Sigmoid colon (tissue), 4 donors: Measurements from ENCODE around the gene NEURL1.

Source experiments
- CTCF ChIP-seq, 4 experiments: fragments of 450-650 bp in 3 of 4; fragments of 200-600 bp in 1 of 4; IDR thresholded peaks; one replicate each; pipeline ENCODE4 v1.5.1; 2016 to 2019; ENCODE audit warnings: antibody characterized with exemption in 4 of 4, mild to moderate bottlenecking in 3 of 4, moderate library complexity in 2 of 4
- POLR2AphosphoS5 ChIP-seq, 4 donors: sonication (generic); formaldehyde crosslinking; IDR thresholded peaks; one replicate each; pipeline ENCODE4 v1.6.1; 2017; ENCODE audit warnings: antibody characterized with exemption in 4 of 4

GRCh38 chr10:103478671-103479070 is 14.8 kb upstream of the NEURL1 start:
- TF ChIP-seq POLR2AphosphoS5 (IDR thresholded peaks at IDR 0.05) (no peak), CTCF (IDR thresholded peaks at IDR 0.05) (no peak)
